CD14-positive monocyte (primary cell): ENCODE measurements around the gene TMPRSS15. TPM values are rescaled to one million over a fixed set of nuclear protein-coding genes. Genes with fewer than 3 reads are reported as not detected.

ENCODE experiments used
- DNase-seq, 3 donors: peaks; one replicate each; pipeline ENCODE4 v3.0.0-alpha.2; 2011 to 2022
- H2AFZ ChIP-seq: 2 replicates; pipeline ENCODE4 v1.6.0; 2012; ENCODE audit warnings: mild to moderate bottlenecking, low read depth, low read length, inconsistent platforms; ENCODE audit not compliant: insufficient read depth, poor library complexity, severe bottlenecking
- H3K27ac ChIP-seq, 2 donors: 1 replicate in 1 of 2; 2 replicates in 1 of 2; pipeline ENCODE4 v1.5.1; 2012 to 2013; ENCODE audit warnings: low read length in 2 of 2, control low read depth in 1 of 2, inconsistent platforms in 1 of 2, low read depth in 1 of 2, mild to moderate bottlenecking in 1 of 2
- H3K27me3 ChIP-seq, 2 donors: one replicate each; pipeline versions ENCODE4 v1.6.0 to v1.6.1; 2011 to 2013; ENCODE audit warnings: low read length in 2 of 2; ENCODE audit not compliant: control insufficient read depth in 2 of 2, insufficient read depth in 2 of 2
- H3K36me3 ChIP-seq, 2 donors: replicated peaks in 1 of 2; 1 replicate in 1 of 2; 2 replicates in 1 of 2; pipeline versions ENCODE4 v1.5.1 to v1.6.1; 2012 to 2013; ENCODE audit warnings: low read length in 2 of 2, control low read depth in 1 of 2, inconsistent platforms in 1 of 2, mild to moderate bottlenecking in 1 of 2; ENCODE audit not compliant: insufficient read depth in 2 of 2, control insufficient read depth in 1 of 2
- H3K4me1 ChIP-seq, 2 donors: 1 replicate in 1 of 2; 2 replicates in 1 of 2; pipeline versions ENCODE4 v1.5.1 to v1.6.1; 2012 to 2013; ENCODE audit warnings: low read length in 2 of 2, control low read depth in 1 of 2, inconsistent platforms in 1 of 2, mild to moderate bottlenecking in 1 of 2, moderate library complexity in 1 of 2; ENCODE audit not compliant: insufficient read depth in 2 of 2, control insufficient read depth in 1 of 2
- H3K4me2 ChIP-seq: replicated peaks from 2 replicates; pipeline ENCODE3; 2012; ENCODE audit warnings: low read length, moderate library complexity, mild to moderate bottlenecking; ENCODE audit not compliant: poor library complexity, severe bottlenecking; ENCODE audit errors: extremely low read depth
- H3K4me3 ChIP-seq, 3 experiments: fragments of 200-600 bp in 1 of 3; sonication (generic) in 1 of 3; replicated peaks in 1 of 3; 1 replicate in 2 of 3; 2 replicates in 1 of 3; pipeline ENCODE4 v1.5.1; 2011 to 2013; ENCODE audit warnings: low read length in 3 of 3, mild to moderate bottlenecking in 3 of 3, control low read depth in 2 of 3, low read depth in 2 of 3, inconsistent platforms in 1 of 3, moderate library complexity in 1 of 3
- H3K79me2 ChIP-seq: 2 replicates; pipeline ENCODE4 v1.6.0; 2012; ENCODE audit warnings: mild to moderate bottlenecking, control low read depth, inconsistent platforms, low read length, moderate library complexity; ENCODE audit not compliant: insufficient read depth
- H3K9ac ChIP-seq: 2 replicates; pipeline ENCODE4 v1.6.0; 2017; ENCODE audit warnings: low read length, mild to moderate bottlenecking; ENCODE audit not compliant: insufficient read depth, poor library complexity, severe bottlenecking
- H3K9me3 ChIP-seq, 2 donors: replicated peaks in 1 of 2; 1 replicate in 1 of 2; 2 replicates in 1 of 2; pipeline versions ENCODE4 v1.5.1 to v1.6.1; 2012 to 2013; ENCODE audit warnings: low read length in 2 of 2, control low read depth in 1 of 2; ENCODE audit not compliant: control insufficient read depth in 1 of 2, insufficient read depth in 1 of 2
- H4K20me1 ChIP-seq: 2 replicates; pipeline ENCODE4 v1.6.0; 2012; ENCODE audit warnings: mild to moderate bottlenecking, low read length, control low read depth, moderate library complexity; ENCODE audit not compliant: insufficient read depth
- H3K27ac Mint-ChIP-seq, 7 donors: one replicate each; pipeline ENCODE4 v1.8.0; 2020; ENCODE audit warnings: mild to moderate bottlenecking in 7 of 7, mixed read lengths in 7 of 7, moderate library complexity in 6 of 7, inconsistent platforms in 2 of 7
- H3K27me3 Mint-ChIP-seq, 3 donors: one replicate each; pipeline ENCODE4 v1.8.0; 2021 to 2022; ENCODE audit warnings: low read depth in 3 of 3, mild to moderate bottlenecking in 3 of 3, mixed read lengths in 3 of 3, moderate library complexity in 3 of 3, inconsistent platforms in 1 of 3
- H3K36me3 Mint-ChIP-seq, 2 donors: one replicate each; pipeline ENCODE4 v1.8.0; 2020; ENCODE audit warnings: mixed read lengths in 2 of 2, inconsistent platforms in 1 of 2, mild to moderate bottlenecking in 1 of 2
- H3K4me1 Mint-ChIP-seq: one replicate; pipeline ENCODE4 v1.8.0; 2020; ENCODE audit warnings: mild to moderate bottlenecking, mixed read lengths
- H3K4me3 Mint-ChIP-seq, 2 donors: one replicate each; pipeline ENCODE4 v1.8.0; 2020; ENCODE audit warnings: mild to moderate bottlenecking in 2 of 2, mixed read lengths in 2 of 2, moderate library complexity in 1 of 2
- H3K9me3 Mint-ChIP-seq, 7 donors: one replicate each; pipeline ENCODE4 v1.8.0; 2020 to 2022; ENCODE audit warnings: mixed read lengths in 7 of 7, mild to moderate bottlenecking in 6 of 7, moderate library complexity in 6 of 7, inconsistent platforms in 2 of 7
- CTCF ChIP-seq: fragments of 200-600 bp; IDR thresholded peaks from one replicate; pipeline ENCODE4 v1.8.0; 2022; ENCODE audit warnings: antibody characterized with exemption, mild to moderate bottlenecking
- WGBS: methylation state at CpG from one replicate; pipeline ENCODE4 v1.1.5; 2013; ENCODE audit warnings: missing lambda C conversion rate; ENCODE audit not compliant: insufficient coverage; 5-methylcytosine and 5-hydroxymethylcytosine counted together
- intact Hi-C, 2 donors: fragments of 100-400 bp; cut with micrococcal nuclease; formaldehyde crosslinking; loops; one replicate each; pipeline versions ENCODE4 v1.15.0 to v1.15.1; 2023
- polyA plus RNA-seq, 3 donors: library from polyadenylated mRNA; depleted of rRNA in 1 of 3; unstranded in 2 of 3; stranded (reverse) in 1 of 3; fragments of 300-500 nt in 2 of 3; fragments of >200 nt in 1 of 3; fragmentation: Illumina TruSeq in 2 of 3; gene quantifications; 1 replicate in 2 of 3; 2 replicates in 1 of 3; pipeline ENCODE4 v1.2.3, GENCODE V29; 2012 to 2021

TMPRSS15 gene
- polyA plus RNA-seq, 3 donors, result not detected

- Histone ChIP-seq H3K27ac (no peak overlapping the region), H3K4me2 (no peak overlapping the region), H2AFZ (no peak overlapping the region), H3K9ac (no peak overlapping the region), H3K27me3 (no peaks in the 10 kb centered on the region), H3K9me3 (peaks cover 0 to 7% of the 10 kb centered on the region in 2 donors), H4K20me1 (no peaks in the 10 kb centered on the region), H3K4me1 (no peaks in the 10 kb centered on the region), H3K36me3 (no peaks in the 10 kb centered on the region), H3K4me3 (no peak overlapping the region), H3K79me2 (no peaks in the 10 kb centered on the region)
- Mint-ChIP-seq H3K36me3 (no peaks in the 10 kb centered on the region), H3K4me3 (no peak overlapping the region), H3K27me3 (peaks cover 0 to 2% (median 0%) of the 10 kb centered on the region in 3 donors), H3K27ac (no peak overlapping the region), H3K4me1 (no peaks in the 10 kb centered on the region), H3K9me3 (peaks cover 0 to 9% (median 4%) of the 10 kb centered on the region in 7 donors)
- 67% methylated on average over 1 of the region's 4 CpGs for WGBS
- no peak for TF ChIP-seq CTCF
- intact Hi-C loops, result no loop called here
- no peak for DNase-seq
These were observed 20.7 kb upstream of the TMPRSS15 start for GRCh38 chr21:18424276-18424675.

- Histone ChIP-seq H4K20me1 (no peaks in the 10 kb centered on the region), H3K4me1 (no peaks in the 10 kb centered on the region), H3K36me3 (no peaks in the 10 kb centered on the region), H3K4me2 (no peak overlapping the region), H3K27ac (no peak overlapping the region), H3K79me2 (no peaks in the 10 kb centered on the region), H3K4me3 (no peak overlapping the region), H3K9me3 (no peaks in the 10 kb centered on the region), H2AFZ (no peak overlapping the region), H3K27me3 (no peaks in the 10 kb centered on the region), H3K9ac (no peak overlapping the region)
- Mint-ChIP-seq H3K9me3 (peaks cover 0 to 7% (median 2%) of the 10 kb centered on the region in 7 donors), H3K4me3 (no peak overlapping the region), H3K36me3 (no peaks in the 10 kb centered on the region), H3K27me3 (peaks cover 0 to 5% (median 2%) of the 10 kb centered on the region in 3 donors), H3K27ac (no peak overlapping the region), H3K4me1 (no peaks in the 10 kb centered on the region)
- no peak for DNase-seq
- intact Hi-C loops, result no loop called here
- TF ChIP-seq CTCF, result no peak
- WGBS, result no CpG with 5 or more reads among the region's 3 CpGs
These were observed 13.7 kb upstream of the TMPRSS15 start for GRCh38 chr21:18417141-18417790.
